GM23338 (cell line): ENCODE data around the gene DEFB126. TPM values are rescaled to one million over a fixed set of nuclear protein-coding genes. Genes with fewer than 3 reads are reported as not detected.

Source experiments
- ATAC-seq: fragments of 200-7000 bp; cut with Tn5 transposase; 3 replicates; pipeline ENCODE4 v1.9.1; 2020
- DNase-seq: peaks from one replicate; pipeline ENCODE4 v3.0.0-alpha.2; 2015; ENCODE audit warnings: low spot score
- H2AFZ ChIP-seq: fragments of 200-600 bp; sonication (generic); 2 replicates; pipeline ENCODE4 v1.8.0; 2016; ENCODE audit warnings: antibody characterized with exemption, mild to moderate bottlenecking, moderate library complexity
- H3F3A ChIP-seq: fragments of 200-600 bp; sonication (generic); replicated peaks from 2 replicates; pipeline ENCODE4 v1.8.0; 2017; ENCODE audit warnings: antibody characterized with exemption, mixed run types, low read depth
- H3K27ac ChIP-seq: fragments of 200-600 bp; sonication (generic); 2 replicates; pipeline ENCODE4 v1.6.1; 2016; ENCODE audit warnings: low read depth
- H3K27me3 ChIP-seq: fragments of 200-600 bp; sonication (generic); 2 replicates; pipeline ENCODE4 v1.8.0; 2016; ENCODE audit warnings: mild to moderate bottlenecking, mixed run types, moderate library complexity; ENCODE audit not compliant: insufficient read depth
- H3K36me3 ChIP-seq: fragments of 200-600 bp; sonication (generic); 2 replicates; pipeline ENCODE4 v1.8.0; 2016; ENCODE audit warnings: mild to moderate bottlenecking; ENCODE audit not compliant: insufficient read depth
- H3K4me1 ChIP-seq: fragments of 200-600 bp; sonication (generic); 2 replicates; pipeline ENCODE4 v1.8.0; 2016; ENCODE audit warnings: mild to moderate bottlenecking, moderate library complexity; ENCODE audit not compliant: insufficient read depth
- H3K4me2 ChIP-seq: fragments of 200-600 bp; sonication (generic); 2 replicates; pipeline ENCODE4 v1.7.1; 2017; ENCODE audit warnings: mixed run types
- H3K4me3 ChIP-seq: fragments of 200-600 bp; sonication (generic); 2 replicates; pipeline ENCODE4 v1.6.1; 2016; ENCODE audit warnings: mixed run types
- H3K79me2 ChIP-seq: fragments of 200-600 bp; sonication (generic); replicated peaks from 2 replicates; pipeline ENCODE4 v1.8.0; 2017; ENCODE audit warnings: mild to moderate bottlenecking; ENCODE audit not compliant: insufficient read depth
- H3K9me2 ChIP-seq: fragments of 200-600 bp; sonication (generic); 2 replicates; pipeline ENCODE4 v1.8.0; 2017; ENCODE audit not compliant: insufficient read depth
- H4K20me1 ChIP-seq: fragments of 200-600 bp; sonication (generic); replicated peaks from 2 replicates; pipeline ENCODE4 v1.8.0; 2017; ENCODE audit warnings: mild to moderate bottlenecking; ENCODE audit not compliant: insufficient read depth
- H3K27ac Mint-ChIP-seq: 2 replicates; pipeline ENCODE4 v1.8.0; 2020; ENCODE audit warnings: inconsistent platforms, mild to moderate bottlenecking, moderate library complexity, mixed read lengths
- H3K27me3 Mint-ChIP-seq: 3 replicates; pipeline ENCODE4 v1.8.0; 2022; ENCODE audit warnings: low read depth, mild to moderate bottlenecking, moderate library complexity, mixed read lengths, inconsistent platforms; ENCODE audit not compliant: insufficient read depth, poor library complexity
- H3K36me3 Mint-ChIP-seq: 3 replicates; pipeline ENCODE4 v1.8.0; 2021; ENCODE audit warnings: low read depth, mild to moderate bottlenecking, inconsistent platforms, moderate library complexity, mixed read lengths
- H3K4me1 Mint-ChIP-seq: 3 replicates; pipeline ENCODE4 v1.8.0; 2020; ENCODE audit warnings: mild to moderate bottlenecking, inconsistent platforms, mixed read lengths
- H3K4me3 Mint-ChIP-seq: 3 replicates; pipeline ENCODE4 v1.8.0; 2021; ENCODE audit warnings: moderate library complexity, mild to moderate bottlenecking, inconsistent platforms, mixed read lengths
- H3K9me3 Mint-ChIP-seq: 3 replicates; pipeline ENCODE4 v1.8.0; 2020; ENCODE audit warnings: moderate library complexity, mild to moderate bottlenecking, inconsistent platforms, mixed read lengths
- CREB1 ChIP-seq: fragments of 250-450 bp; sonication (Bioruptor Pico); IDR thresholded peaks from 2 replicates; pipeline ENCODE4 v1.5.0; 2020; ENCODE audit warnings: low read depth, mild to moderate bottlenecking, moderate library complexity
- EZH2 ChIP-seq: fragments of 200-600 bp; sonication (generic); IDR thresholded peaks from one replicate; pipeline ENCODE4 v1.8.0; 2017; ENCODE audit warnings: antibody characterized with exemption, mild to moderate bottlenecking, low read depth; ENCODE audit not compliant: unreplicated experiment
- EZH2phosphoT487 ChIP-seq: fragments of 200-600 bp; sonication (generic); IDR thresholded peaks from one replicate; pipeline ENCODE4 v1.8.1; 2018; ENCODE audit warnings: antibody characterized with exemption; ENCODE audit not compliant: unreplicated experiment
- JUNB ChIP-seq: IDR thresholded peaks from one replicate; pipeline ENCODE4 v1.6.1; 2016; ENCODE audit warnings: antibody characterized with exemption; ENCODE audit not compliant: unreplicated experiment
- STAT1 ChIP-seq: IDR thresholded peaks from one replicate; pipeline ENCODE4 v1.6.1; 2016; ENCODE audit warnings: antibody characterized with exemption; ENCODE audit not compliant: unreplicated experiment
- ZNF114 ChIP-seq: fragments of 250-450 bp; sonication (Bioruptor Pico); IDR thresholded peaks from 2 replicates; pipeline ENCODE4 v1.5.0; 2020; ENCODE audit warnings: mild to moderate bottlenecking, moderate library complexity
- polyA plus RNA-seq: library from polyadenylated mRNA; unstranded; fragments of >200 nt; fragmentation: Nextera tagmentation; extraction: Ambion mirVana; gene quantifications from 2 replicates; pipeline ENCODE4 v1.2.1, GENCODE V29; 2016
- total RNA-seq: library from RNA; depleted of rRNA; stranded (reverse); fragments of >200 nt; shearing (Covaris generic); gene quantifications from 2 replicates; pipeline ENCODE4 v1.2.3, GENCODE V29; 2014
- TF ChIP-seq, protein P1 (sequence below): fragments of 250-450 bp; sonication (Bioruptor Pico); IDR thresholded peaks from 2 replicates; pipeline ENCODE4 v1.5.0; 2020; ENCODE audit warnings: mild to moderate bottlenecking, moderate library complexity
- TF ChIP-seq, protein P2 (sequence below): IDR thresholded peaks from 2 replicates; pipeline ENCODE4 v1.6.1; 2016; ENCODE audit warnings: antibody characterized with exemption
- TF ChIP-seq, protein P3 (sequence below), 2 experiments: fragments of 200-600 bp in 1 of 2; sonication (generic) in 1 of 2; conservative IDR thresholded peaks; 2 replicates each; pipeline versions ENCODE4 v1.5.1 to v1.6.1; 2016 to 2017; ENCODE audit warnings: antibody characterized with exemption in 2 of 2, low read depth in 2 of 2, mild to moderate bottlenecking in 2 of 2, moderate library complexity in 1 of 2
- TF ChIP-seq, protein P4 (sequence below): IDR thresholded peaks from one replicate; pipeline ENCODE4 v1.6.1; 2018; ENCODE audit warnings: antibody characterized with exemption; ENCODE audit not compliant: unreplicated experiment

Gene DEFB126
- total and polyA plus RNA-seq, 2 experiments from 2014 or later: not detected

DNA sequence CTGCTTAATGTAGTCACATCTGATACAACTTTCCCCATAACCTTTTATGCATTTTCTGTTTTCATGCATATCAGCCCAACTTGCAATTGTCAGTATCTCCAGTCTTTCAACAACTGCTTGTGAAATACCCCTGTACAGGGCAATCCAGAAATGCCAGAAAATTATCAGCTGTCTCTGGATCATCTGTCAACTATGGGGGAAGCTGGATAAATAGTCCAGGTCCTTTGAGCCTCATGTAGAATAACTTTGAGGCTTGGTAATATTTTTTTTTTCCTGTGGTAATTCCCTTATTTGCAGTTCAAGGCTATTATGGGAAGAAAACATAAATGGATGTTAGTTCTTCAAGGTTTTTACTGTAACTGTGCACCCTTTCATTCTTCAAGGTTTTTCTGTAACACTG, 48.7 kb upstream of the DEFB126 start:
- H3K4me2 ChIP-seq: no peak overlapping the region
- no peaks in the 10 kb centered on the region for H3K36me3 ChIP-seq
- Mint-ChIP-seq H3K4me1 (no peaks in the 10 kb centered on the region), H3K27me3 (peaks cover 3% of the 10 kb centered on the region), H3K9me3 (peaks cover 18% of the 10 kb centered on the region; the same call in 2 of the 3 replicates), H3K4me3 (no peak overlapping the region), H3K36me3 (no peaks in the 10 kb centered on the region), H3K27ac (no peak overlapping the region)
- H3K27ac ChIP-seq: no peak overlapping the region
- DNase-seq (no peak), ATAC-seq (no peak)
- no peaks in the 10 kb centered on the region for H3K79me2 ChIP-seq
- H4K20me1 ChIP-seq: no peaks in the 10 kb centered on the region
- no peak for TF ChIP-seq CREB1
- TF ChIP-seq, protein P1, sequence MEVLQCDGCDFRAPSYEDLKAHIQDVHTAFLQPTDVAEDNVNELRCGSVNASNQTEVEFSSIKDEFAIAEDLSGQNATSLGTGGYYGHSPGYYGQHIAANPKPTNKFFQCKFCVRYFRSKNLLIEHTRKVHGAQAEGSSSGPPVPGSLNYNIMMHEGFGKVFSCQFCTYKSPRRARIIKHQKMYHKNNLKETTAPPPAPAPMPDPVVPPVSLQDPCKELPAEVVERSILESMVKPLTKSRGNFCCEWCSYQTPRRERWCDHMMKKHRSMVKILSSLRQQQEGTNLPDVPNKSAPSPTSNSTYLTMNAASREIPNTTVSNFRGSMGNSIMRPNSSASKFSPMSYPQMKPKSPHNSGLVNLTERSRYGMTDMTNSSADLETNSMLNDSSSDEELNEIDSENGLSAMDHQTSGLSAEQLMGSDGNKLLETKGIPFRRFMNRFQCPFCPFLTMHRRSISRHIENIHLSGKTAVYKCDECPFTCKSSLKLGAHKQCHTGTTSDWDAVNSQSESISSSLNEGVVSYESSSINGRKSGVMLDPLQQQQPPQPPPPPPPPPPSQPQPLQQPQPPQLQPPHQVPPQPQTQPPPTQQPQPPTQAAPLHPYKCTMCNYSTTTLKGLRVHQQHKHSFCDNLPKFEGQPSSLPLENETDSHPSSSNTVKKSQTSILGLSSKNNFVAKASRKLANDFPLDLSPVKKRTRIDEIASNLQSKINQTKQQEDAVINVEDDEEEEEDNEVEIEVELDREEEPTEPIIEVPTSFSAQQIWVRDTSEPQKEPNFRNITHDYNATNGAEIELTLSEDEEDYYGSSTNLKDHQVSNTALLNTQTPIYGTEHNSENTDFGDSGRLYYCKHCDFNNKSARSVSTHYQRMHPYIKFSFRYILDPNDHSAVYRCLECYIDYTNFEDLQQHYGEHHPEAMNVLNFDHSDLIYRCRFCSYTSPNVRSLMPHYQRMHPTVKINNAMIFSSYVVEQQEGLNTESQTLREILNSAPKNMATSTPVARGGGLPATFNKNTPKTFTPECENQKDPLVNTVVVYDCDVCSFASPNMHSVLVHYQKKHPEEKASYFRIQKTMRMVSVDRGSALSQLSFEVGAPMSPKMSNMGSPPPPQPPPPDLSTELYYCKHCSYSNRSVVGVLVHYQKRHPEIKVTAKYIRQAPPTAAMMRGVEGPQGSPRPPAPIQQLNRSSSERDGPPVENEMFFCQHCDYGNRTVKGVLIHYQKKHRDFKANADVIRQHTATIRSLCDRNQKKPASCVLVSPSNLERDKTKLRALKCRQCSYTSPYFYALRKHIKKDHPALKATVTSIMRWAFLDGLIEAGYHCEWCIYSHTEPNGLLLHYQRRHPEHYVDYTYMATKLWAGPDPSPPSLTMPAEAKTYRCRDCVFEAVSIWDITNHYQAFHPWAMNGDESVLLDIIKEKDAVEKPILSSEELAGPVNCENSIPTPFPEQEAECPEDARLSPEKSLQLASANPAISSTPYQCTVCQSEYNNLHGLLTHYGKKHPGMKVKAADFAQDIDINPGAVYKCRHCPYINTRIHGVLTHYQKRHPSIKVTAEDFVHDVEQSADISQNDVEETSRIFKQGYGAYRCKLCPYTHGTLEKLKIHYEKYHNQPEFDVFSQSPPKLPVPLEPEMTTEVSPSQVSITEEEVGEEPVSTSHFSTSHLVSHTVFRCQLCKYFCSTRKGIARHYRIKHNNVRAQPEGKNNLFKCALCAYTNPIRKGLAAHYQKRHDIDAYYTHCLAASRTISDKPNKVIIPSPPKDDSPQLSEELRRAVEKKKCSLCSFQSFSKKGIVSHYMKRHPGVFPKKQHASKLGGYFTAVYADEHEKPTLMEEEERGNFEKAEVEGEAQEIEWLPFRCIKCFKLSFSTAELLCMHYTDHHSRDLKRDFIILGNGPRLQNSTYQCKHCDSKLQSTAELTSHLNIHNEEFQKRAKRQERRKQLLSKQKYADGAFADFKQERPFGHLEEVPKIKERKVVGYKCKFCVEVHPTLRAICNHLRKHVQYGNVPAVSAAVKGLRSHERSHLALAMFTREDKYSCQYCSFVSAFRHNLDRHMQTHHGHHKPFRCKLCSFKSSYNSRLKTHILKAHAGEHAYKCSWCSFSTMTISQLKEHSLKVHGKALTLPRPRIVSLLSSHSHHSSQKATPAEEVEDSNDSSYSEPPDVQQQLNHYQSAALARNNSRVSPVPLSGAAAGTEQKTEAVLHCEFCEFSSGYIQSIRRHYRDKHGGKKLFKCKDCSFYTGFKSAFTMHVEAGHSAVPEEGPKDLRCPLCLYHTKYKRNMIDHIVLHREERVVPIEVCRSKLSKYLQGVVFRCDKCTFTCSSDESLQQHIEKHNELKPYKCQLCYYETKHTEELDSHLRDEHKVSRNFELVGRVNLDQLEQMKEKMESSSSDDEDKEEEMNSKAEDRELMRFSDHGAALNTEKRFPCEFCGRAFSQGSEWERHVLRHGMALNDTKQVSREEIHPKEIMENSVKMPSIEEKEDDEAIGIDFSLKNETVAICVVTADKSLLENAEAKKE: no peak
- no peak overlapping the region for H2AFZ ChIP-seq
- no peaks in the 10 kb centered on the region for H3F3A ChIP-seq
- H3K4me3 ChIP-seq: no peak overlapping the region
- no peaks in the 10 kb centered on the region for H3K4me1 ChIP-seq
- no peaks in the 10 kb centered on the region for H3K27me3 ChIP-seq
- no peaks in the 10 kb centered on the region for H3K9me2 ChIP-seq

DNA sequence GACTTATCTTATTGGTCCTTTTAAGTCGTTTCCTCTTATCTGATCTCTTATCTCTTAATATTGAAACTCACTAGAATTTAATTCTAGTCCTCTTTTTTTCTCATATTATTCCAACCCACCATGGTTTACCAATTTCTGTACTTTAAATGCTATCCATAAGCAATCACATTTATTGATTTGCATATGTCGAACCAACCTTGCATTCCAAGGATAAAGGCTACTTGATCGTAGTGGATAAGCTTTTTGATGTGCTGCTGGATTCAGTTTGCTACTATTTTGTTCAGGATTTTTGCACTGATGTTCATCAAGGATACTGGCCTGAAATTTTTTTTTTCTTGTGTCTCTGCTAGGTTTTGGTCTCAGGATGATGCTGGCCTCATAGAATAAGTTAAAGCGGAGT, 47.2 kb upstream of the DEFB126 start:
- Mint-ChIP-seq H3K36me3 (no peaks in the 10 kb centered on the region), H3K4me3 (no peak overlapping the region), H3K27ac (no peak overlapping the region), H3K4me1 (no peaks in the 10 kb centered on the region), H3K9me3 (peaks cover 18% of the 10 kb centered on the region; the same call in 2 of the 3 replicates), H3K27me3 (peaks cover 3% of the 10 kb centered on the region)
- H3K4me2 ChIP-seq: no peak overlapping the region
- no peak overlapping the region for H2AFZ ChIP-seq
- no peaks in the 10 kb centered on the region for H3K36me3 ChIP-seq
- H3K27me3 ChIP-seq: peaks cover 8% of the 10 kb centered on the region; the same call in 1 of the 2 replicates
- H3F3A ChIP-seq: no peaks in the 10 kb centered on the region
- DNase-seq (no peak), ATAC-seq (no peak)
- H3K79me2 ChIP-seq: no peaks in the 10 kb centered on the region
- no peak overlapping the region for H3K4me3 ChIP-seq
- H3K9me2 ChIP-seq: no peaks in the 10 kb centered on the region
- no peak overlapping the region for H3K27ac ChIP-seq
- no peaks in the 10 kb centered on the region for H3K4me1 ChIP-seq
- no peaks in the 10 kb centered on the region for H4K20me1 ChIP-seq
- TF ChIP-seq STAT1 (no peak), EZH2 (no peak), EZH2phosphoT487 (no peak), JUNB (no peak), ZNF114 (CRISPR knock-in tag) (no peak), CREB1 (no peak)
- TF ChIP-seq, protein P2, sequence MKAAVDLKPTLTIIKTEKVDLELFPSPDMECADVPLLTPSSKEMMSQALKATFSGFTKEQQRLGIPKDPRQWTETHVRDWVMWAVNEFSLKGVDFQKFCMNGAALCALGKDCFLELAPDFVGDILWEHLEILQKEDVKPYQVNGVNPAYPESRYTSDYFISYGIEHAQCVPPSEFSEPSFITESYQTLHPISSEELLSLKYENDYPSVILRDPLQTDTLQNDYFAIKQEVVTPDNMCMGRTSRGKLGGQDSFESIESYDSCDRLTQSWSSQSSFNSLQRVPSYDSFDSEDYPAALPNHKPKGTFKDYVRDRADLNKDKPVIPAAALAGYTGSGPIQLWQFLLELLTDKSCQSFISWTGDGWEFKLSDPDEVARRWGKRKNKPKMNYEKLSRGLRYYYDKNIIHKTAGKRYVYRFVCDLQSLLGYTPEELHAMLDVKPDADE: no peak
- TF ChIP-seq, protein P3, sequence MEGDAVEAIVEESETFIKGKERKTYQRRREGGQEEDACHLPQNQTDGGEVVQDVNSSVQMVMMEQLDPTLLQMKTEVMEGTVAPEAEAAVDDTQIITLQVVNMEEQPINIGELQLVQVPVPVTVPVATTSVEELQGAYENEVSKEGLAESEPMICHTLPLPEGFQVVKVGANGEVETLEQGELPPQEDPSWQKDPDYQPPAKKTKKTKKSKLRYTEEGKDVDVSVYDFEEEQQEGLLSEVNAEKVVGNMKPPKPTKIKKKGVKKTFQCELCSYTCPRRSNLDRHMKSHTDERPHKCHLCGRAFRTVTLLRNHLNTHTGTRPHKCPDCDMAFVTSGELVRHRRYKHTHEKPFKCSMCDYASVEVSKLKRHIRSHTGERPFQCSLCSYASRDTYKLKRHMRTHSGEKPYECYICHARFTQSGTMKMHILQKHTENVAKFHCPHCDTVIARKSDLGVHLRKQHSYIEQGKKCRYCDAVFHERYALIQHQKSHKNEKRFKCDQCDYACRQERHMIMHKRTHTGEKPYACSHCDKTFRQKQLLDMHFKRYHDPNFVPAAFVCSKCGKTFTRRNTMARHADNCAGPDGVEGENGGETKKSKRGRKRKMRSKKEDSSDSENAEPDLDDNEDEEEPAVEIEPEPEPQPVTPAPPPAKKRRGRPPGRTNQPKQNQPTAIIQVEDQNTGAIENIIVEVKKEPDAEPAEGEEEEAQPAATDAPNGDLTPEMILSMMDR (conservative IDR thresholded peaks at IDR 0.05; ENCODE audit: low read depth in 2 of 2): no peak
- TF ChIP-seq, protein P4, sequence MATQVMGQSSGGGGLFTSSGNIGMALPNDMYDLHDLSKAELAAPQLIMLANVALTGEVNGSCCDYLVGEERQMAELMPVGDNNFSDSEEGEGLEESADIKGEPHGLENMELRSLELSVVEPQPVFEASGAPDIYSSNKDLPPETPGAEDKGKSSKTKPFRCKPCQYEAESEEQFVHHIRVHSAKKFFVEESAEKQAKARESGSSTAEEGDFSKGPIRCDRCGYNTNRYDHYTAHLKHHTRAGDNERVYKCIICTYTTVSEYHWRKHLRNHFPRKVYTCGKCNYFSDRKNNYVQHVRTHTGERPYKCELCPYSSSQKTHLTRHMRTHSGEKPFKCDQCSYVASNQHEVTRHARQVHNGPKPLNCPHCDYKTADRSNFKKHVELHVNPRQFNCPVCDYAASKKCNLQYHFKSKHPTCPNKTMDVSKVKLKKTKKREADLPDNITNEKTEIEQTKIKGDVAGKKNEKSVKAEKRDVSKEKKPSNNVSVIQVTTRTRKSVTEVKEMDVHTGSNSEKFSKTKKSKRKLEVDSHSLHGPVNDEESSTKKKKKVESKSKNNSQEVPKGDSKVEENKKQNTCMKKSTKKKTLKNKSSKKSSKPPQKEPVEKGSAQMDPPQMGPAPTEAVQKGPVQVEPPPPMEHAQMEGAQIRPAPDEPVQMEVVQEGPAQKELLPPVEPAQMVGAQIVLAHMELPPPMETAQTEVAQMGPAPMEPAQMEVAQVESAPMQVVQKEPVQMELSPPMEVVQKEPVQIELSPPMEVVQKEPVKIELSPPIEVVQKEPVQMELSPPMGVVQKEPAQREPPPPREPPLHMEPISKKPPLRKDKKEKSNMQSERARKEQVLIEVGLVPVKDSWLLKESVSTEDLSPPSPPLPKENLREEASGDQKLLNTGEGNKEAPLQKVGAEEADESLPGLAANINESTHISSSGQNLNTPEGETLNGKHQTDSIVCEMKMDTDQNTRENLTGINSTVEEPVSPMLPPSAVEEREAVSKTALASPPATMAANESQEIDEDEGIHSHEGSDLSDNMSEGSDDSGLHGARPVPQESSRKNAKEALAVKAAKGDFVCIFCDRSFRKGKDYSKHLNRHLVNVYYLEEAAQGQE: no peak
